GM18519 (cell line): ENCODE results near the gene EIF4G1.

Source experiments
- ATAC-seq: cut with Tn5 transposase; IDR thresholded peaks from one replicate; pipeline ENCODE4 v1.9.1; 2021; ENCODE audit warnings: mild to moderate bottlenecking, moderate library complexity; ENCODE audit not compliant: unreplicated experiment, low FRiP score

EIF4G1 gene

DNA sequence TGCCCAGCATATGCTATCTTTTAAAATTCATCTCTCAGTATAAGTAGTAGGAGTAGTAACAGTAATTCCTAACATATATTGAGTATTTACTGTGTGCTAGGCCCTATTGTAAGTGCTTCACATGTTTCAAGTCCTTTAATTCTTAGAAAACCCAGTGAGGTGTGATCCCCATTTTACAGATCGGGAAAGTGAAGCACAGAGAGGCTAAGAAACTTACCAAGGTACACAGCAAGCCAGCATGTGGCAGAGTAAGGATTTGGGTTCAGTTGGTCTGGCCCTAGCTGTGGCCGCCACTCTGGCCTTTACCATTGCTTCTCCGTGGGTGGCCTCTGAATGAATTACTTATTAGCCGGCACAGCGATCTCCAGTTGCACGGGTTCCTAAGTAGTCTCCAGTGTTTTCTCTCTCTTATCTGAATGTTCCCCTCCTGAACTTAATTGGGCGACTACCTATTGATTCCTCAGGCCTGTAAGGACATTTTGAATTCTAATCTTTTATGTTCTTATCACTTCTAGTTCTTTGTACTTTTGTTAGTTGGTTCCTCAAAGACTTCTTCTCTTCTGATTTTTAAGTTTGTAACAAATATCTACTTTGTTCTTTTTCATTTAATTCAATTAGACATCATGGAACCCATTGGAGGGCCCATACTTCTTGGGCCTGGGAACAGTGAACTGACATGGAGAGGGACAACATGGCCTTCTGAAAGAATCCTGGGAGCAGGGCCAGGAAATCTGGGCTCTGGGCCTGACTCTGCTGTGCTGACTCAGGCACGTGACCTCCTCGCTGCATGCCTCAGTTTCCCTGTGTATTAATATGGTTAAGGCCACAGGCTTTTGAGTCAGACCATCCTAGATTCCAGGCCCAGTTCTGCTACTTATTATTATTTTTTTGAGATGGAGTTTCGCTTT is 35.4 kb downstream of the EIF4G1 start:
- no peak for ATAC-seq

DNA sequence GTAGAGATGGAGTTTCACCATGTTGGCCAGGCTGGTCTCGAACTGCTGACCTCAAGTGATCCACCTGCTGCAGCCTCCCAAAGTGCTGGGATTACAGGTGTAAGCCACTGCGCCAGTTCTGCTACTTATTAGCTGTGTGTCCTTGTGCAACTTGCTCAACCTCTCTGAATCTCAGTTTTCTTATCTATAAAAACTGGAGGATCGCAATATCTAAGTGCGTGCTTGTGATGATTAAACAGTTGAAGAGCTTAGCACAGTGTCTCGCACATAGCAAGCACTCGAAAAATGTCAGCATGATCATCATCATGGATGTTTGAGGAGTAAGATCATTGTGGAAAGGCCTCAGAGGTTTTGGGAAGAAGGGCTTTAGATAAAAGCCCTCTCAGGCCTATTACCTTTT is 36.2 kb downstream of the EIF4G1 start:
- no peak for ATAC-seq

DNA sequence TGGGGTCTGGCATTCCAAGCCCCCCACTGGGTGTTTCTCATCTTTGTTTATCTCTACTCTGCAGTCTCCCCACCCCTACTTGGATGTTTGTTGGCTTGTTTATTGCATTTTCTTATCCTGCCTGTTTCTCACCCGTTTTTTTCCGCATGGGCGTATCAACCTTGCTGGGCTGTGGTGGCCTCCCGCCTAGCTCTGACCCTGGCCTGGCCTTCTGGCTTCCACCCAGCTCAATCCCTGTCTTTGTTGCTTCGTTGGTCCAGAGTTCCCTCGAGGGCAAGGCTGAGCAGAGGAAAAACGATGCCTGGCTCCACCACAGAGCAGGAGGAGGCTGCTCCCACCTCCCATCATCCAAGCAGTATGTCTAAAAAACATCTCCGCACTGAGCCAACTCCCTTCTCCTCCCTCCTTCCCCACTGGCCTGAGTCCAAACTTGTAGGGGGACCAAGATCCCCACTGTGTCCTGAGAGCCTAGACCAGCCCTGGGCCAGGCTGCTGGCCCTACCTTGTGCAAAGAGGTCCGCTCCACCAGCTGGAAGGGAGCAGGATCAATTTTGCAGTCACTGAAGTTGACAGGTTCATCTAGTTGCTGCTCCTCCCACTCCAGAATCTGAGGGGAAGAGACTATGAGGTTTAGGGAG is 37.2 kb downstream of the EIF4G1 start:
- ATAC-seq: no peak

DNA sequence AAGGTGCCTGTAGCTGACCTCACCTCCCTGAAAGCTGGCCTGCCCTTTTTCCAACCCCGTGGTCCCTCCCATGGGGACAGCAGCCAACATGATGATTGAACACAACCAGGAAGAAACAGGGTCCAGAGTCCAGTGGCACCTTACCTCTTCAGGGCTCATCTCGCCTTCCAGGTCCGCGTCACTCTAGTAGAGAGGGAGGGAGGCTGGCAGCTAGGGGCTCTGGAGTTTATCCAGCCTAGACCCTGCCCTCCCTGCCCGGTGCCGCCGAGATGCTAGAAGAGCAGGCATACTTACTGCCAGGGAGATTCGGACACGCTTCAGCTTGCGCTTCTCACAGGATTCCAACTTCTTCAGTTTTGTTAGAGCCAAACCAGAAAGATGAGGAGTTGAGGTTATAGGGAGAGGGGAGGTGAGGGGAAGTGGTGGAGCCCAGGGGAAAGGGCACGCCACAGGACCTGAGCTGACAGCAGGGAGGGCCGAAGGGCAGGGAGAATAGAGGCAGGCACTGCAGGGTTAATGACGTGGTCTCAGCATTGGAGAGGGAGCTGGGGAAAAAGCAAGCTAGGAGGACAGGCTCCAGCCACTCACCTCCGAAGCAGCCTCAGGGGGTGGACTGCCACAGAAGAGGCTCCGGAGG is 37.9 kb downstream of the EIF4G1 start:
- no peak for ATAC-seq

DNA sequence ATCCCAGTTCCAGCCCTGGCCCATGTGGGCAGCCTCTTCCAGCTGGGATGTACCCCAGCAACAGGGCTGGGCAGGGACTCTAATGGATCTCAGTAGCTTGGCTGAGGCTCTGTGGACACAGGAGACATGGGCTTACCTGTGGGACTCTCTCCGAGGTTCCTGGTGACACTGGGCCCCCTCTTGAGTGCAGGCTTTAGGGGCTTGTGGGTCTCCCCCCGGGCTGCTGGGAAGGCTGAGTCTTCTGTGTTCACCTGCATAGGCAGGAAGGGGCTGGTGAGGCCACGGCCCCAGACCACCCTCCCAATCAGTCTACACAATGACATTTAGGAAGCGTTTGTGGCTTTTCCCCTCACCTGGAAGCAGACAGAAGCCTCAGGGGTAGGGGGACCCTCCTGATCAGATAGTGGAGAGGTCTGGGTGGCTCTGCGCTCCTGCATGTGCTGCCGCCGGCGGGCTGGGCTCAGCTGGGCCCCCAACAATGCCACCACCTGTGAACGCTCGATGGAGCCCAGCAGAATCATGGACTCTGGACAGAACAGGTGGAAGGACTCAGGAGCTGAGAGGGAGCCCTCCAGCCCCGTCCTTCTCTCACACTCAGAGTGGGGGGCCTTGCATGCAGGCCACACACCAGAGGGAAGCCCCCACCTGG is 38.6 kb downstream of the EIF4G1 start:
- no peak for ATAC-seq

DNA sequence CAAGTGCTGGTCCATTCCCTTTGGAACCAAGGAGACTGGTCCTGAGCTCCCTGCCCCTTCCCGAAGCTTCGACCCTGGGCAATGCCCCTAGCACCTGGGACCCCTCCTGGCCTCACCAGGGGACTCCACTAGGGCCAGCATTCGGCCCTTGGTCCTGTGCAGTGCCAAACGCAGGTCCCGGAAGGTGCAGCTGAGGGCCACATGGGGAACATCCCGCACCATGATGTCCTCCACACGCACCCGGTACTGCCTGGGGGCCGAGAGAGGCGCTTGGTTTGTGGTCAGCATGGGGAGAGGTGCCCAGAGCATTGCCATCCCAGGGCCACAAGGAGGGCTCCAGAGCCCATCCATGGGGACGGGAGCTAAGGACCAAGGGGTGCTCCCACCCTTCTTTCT is 39.1 kb downstream of the EIF4G1 start:
- ATAC-seq: no peak

DNA sequence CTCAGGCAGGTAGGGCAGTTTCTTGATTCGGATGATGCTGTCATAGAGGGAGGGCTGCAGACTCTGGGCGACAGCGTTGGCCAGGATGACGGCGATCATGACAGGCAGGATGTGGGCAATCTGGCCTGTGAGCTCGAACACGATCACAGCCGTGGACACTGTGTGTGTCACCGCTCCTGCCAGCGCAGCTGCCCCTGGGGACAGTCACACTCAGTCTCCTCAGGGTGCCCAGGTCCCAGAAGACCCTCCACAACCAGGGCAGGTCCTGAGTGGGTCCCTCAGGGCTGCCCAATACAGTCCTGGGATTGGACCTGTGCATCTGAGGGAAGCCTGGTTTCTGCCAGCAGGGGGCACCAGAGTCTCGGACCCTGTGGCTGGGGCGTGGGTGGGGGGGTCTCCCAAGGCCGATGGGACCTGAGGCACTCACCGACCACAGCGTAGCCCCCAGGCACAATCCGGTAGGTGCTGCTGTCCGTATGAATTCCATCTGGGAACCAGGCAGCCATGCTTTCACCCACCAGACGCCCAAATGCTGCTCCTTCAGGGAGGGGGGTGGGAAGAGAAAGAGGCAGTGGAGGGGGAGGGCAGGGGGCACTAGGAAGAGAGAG is 39.8 kb downstream of the EIF4G1 start:
- ATAC-seq: no peak

DNA sequence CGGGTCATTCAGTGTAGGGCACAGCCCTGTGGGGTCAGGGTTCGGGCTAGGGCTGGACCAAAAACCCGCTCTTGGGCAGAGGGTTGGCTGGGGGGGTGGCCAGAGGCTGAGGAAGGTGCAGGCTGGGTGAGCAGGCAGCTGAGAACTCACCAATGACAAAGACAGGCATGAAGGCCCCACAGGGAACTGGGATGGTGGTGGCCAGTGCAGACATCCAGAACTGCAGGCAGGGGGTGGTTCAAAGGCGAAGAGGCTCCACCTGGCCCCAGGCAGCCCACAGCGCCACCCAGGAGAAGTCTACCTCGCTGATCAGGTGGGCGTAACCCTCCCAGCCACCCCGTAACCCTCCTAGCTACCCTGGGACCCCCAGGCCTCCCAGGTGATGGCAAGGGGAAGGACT is 40.3 kb downstream of the EIF4G1 start:
- ATAC-seq: no peak

DNA sequence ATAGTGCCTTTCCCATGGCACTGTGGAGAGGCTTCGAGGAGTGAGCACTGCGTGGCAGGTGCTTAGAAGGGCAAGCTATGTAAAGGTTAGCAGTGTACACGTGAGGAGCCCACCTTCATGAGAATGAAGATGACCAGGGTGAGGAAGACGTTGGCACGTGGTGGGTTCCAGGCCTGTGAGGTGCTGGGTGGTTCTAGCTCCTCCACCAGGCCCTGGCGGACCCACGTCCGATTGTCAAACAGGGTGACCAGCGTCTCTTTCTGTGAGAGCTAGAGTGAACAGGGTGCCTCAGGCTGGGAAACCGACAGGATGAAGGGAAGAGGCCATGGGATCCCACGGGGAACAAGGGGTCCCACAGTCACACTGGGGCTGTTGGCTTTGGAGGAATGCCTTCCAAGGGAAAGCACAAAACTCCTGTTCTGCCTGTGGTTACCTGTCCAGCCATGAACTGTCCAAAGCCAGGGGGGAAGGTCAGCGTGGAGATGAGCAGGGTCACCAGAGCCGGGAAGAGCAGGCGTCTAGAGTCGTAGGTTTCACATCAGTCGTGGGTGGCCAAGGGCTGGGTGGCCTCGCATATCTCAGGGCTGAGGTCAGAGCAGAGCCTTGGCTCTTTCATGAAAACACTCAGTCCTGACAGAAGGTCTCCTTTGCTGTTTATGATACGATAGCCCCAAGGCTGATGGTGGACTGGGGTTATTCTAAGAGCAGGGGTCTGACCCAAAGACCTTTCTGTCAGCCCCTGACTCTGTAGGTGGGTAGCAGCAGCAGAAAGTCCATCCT is 41.0 kb downstream of the EIF4G1 start:
- no peak for ATAC-seq

DNA sequence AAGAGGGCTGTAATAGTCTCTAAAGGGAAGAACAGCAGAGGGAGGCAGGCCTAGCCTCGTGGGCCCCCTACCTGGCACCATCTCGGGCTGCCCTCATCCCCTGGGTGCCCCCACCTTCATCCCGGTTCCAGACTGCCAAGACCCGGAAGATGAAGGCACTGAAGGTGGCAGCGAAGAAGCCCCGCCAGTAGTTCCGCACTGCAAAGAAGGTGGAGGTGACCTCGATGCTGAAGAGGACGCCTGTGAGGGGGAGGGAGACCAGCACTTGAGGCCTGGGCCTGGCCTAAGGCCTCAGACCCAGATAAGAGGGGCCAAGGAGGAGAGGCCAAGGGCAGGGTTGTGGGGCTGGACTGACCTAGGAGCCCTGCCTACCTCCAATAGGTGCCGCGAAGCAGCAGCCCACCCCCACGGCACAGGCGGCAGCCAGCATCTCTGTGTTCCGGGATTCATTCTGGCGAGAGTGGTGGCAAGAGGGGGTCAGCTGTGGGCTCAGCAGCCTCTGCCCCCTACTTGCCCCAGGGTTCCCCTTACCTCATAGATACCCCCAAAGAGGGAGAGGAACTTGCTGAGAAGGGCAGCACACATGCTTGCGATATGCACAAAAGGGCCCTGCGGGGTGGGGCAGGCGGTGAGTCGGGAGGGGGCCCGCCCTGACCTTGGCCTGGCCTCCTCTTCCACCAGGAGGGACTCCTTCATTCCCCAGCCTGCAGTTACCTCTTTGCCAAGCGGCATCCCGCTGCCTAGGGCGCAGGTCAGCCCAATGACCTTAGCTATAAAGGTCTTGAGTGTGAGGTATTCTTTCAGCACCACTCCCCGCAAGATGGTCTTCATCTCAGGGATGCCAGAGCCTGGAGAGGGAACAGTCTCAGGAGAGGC is 43.1 kb downstream of the EIF4G1 start:
- no peak for ATAC-seq

DNA sequence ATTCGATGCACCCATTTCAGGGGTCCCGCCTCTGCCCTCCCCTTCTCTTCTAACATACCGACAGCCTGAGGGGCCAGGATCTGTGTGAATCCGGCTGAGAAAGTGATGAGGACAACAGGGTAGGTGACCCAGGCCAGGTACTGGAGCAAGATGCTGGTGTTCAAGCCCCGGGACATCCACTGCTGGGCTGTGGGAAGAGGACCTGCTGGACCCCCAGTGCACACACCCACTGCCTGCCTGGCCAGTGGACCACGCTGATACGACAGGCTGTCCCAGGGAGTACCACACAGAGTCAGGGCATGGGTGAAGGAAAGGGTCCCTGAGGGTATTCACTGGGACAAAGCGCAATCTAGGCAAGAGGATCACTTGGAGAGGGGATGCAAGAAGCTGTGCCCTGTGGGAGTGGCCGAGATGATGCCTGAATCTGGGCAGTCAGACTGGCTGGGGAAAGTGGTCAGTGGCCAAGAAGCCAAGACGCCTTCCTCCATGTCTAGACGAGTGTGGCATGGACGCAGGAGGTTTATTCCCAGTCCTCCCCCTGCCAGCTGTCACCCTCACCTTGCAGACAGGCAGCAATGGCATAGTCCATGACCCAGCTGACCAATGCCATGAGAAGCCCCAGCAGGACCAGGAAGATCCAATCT is 43.8 kb downstream of the EIF4G1 start:
- no peak for ATAC-seq

DNA sequence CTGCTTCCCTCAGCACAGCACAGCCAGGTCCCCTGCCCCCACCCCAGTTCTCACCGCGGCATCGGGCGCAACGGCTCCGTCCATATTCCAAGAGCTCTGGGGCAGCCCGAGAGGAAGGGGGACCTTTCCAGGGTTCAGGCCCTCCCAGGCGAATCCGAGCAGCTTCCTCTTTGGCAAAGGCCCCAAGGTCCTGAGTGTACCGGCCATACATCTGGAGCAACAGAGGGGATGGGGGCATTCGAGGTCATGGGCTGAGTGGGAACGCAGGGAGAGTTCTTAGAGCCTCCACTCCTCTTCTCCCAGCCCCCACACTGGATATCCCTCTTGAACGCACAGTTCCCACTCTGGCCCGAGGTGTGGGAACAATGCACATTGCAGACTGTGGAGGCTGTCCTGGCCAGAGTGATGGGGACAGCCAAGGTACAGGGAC is 44.5 kb downstream of the EIF4G1 start:
- no peak for ATAC-seq

DNA sequence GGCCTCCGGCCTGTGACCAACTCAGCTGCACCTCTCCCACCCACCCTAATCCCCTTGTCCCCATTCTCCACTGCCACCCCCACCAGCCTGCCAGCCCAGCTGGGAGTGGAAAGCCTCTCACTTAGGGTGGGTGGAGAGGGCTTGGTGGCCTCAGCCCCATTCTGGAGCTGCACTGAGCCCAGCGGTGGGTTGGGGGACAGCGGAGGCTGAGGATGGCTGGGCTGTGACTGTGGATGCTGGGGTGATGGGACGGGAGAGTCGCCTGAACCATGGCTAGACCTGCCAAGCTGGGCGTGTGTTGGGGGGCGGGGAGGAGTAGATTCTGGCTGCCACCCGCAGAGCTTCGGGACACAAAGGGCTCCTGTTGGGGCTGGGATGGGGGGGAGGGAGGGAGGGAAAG is 45.2 kb downstream of the EIF4G1 start:
- ATAC-seq: no peak

DNA sequence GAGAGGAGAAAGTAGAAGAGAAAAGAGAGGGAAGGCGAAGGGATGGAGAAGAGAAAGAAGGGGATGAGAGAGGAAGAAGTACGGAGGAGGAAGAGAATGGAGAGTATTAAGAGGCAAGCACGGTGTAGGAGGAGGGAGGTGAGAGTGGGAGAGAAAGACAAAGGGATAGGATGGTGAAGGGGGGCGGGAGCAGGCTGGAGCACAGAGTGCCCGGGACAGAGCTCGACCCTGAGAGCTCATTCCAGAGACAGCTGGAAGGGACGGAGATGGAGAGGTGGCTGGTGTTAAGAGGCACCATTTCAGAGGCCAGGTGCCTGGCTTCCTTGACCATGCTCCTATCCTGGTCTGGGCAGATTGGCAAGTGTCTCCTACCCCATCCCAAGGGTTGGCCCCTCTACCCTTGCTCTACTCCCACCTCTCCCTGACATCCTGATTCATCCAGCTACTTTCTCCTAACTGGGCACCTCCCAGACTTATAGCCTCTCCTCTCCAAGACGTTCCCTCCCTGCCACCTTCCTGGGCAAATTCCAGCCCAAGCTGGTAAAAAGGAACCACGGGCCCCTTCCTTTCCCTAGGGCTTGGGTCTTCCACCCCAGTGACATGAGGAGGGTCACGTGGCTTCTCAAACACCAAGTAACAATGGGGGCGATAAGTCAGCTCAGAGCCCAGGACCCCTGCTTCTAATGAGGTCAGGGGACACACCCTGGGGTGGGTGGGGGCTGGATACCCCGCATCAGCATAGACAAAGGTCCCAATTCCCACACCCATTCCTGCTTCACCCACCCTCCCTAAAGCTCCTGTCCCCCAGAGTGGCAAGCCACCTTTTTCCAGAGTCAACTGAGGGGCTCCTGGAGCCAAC is 45.9 kb downstream of the EIF4G1 start:
- no peak for ATAC-seq

DNA sequence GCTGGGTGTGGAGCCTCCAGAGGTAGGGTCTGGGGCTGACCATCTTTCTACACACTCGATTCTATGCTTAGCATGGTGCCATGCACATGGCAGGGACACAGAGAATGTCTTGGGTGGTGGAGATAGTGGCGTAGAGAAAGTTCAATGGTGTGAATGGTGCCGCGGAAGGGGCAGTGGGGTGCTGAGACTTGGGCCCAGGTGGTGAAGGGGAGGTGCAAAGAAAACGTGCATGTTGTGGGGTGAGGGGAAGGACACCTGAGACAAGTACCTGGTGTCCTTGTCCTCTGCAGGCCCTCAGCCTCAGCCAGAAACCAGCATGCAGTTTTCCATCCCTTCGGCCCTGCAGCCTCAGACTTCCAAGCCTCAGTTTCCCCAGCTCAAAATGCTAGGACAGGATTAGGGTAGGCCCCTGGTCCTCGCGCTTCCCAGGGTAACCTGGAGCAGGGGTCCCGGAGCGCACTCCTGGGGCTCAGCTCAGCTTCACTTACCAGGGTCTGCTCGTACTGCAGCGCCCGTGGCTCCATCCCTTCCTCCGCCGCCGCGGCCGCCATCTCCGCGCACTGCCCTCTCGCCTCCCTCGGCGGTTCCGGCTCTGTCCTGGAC is 46.6 kb downstream of the EIF4G1 start:
- ATAC-seq: no peak

DNA sequence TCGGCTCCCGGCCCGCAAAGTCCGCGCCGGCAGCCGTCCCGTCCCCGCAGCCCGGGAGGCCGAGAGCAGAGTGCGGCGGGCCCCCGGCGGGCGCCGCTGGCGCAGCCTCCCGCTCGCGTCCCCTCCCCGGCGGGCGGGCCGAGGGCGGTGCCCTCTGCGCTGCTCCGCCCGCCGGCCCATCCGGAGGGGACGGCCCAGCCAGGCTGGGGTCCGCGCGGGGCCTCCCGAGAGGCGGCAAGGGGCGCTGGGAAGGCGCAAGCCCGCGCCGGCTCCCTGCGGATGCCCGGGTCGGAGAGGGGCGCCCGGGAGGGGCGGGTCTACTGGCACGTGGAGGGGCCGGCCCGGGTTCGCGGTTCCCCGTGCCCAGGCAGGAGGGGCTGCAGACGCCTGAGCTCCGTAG is 47.1 kb downstream of the EIF4G1 start, which contains the start of the genes CLCN2 and POLR2H:
TSS of gene CLCN2 (minus strand) at position 74 of the 400 bp plus-strand sequence. CDS start 126 bp downstream, outside the sequence.
TSS of gene POLR2H (plus strand) at position 179 of the 400 bp plus-strand sequence. CDS start 1,783 bp downstream, outside the sequence.
- peak; percentile 30 for ATAC-seq
